Stomach (tissue), 9 donors: ENCODE data around the gene SPTY2D1. TPM values are rescaled to one million over a fixed set of nuclear protein-coding genes. Genes with fewer than 3 reads are reported as not detected.
"Not testable (repeated sequence)": the region's sequence is repeated elsewhere in the genome, so short reads cannot be mapped to it uniquely, and the experiment has no call there.

ENCODE experiments used
- DNase-seq, 2 donors: peaks; one replicate each; pipeline versions ENCODE4 v3.0.0 to v3.0.0-alpha.2; 2013 to 2019
- H3K27ac ChIP-seq, 5 donors: fragments of 200-600 bp in 4 of 5; sonication (generic) in 4 of 5; one replicate each; pipeline ENCODE4 v1.5.1; 2013 to 2019; ENCODE audit warnings: mild to moderate bottlenecking in 1 of 5, moderate library complexity in 1 of 5
- H3K27me3 ChIP-seq, 3 donors: fragments of 200-600 bp; sonication (generic); one replicate each; pipeline ENCODE4 v1.5.1; 2017 to 2019; ENCODE audit warnings: mixed run types in 1 of 3
- H3K36me3 ChIP-seq, 4 donors: fragments of 200-600 bp; sonication (generic); 1 replicate in 3 of 4; 2 replicates in 1 of 4; pipeline ENCODE4 v1.5.1; 2016 to 2019
- H3K4me1 ChIP-seq, 4 donors: fragments of 200-600 bp; sonication (generic); one replicate each; pipeline ENCODE4 v1.5.1; 2016 to 2019
- H3K4me3 ChIP-seq, 4 donors: fragments of 200-600 bp; sonication (generic) in 3 of 4; one replicate each; pipeline ENCODE4 v1.5.1; 2016 to 2019; ENCODE audit warnings: mild to moderate bottlenecking in 1 of 4
- H3K9me3 ChIP-seq, 4 donors: fragments of 200-600 bp; sonication (generic); one replicate each; pipeline ENCODE4 v1.5.1; 2016 to 2019
- CTCF ChIP-seq, 7 experiments: fragments of 450-650 bp in 4 of 7; fragments of 200-600 bp in 3 of 7; sonication (generic) in 3 of 7; IDR thresholded peaks; one replicate each; pipeline ENCODE4 v1.5.1; 2016 to 2019; ENCODE audit warnings: antibody characterized with exemption in 7 of 7, control low read depth in 2 of 7, mild to moderate bottlenecking in 1 of 7
- EP300 ChIP-seq: sonication (generic); formaldehyde crosslinking; IDR thresholded peaks from one replicate; pipeline ENCODE4 v1.6.1; 2017; ENCODE audit warnings: antibody characterized with exemption
- POLR2A ChIP-seq, 4 donors: fragments of 450-650 bp; IDR thresholded peaks; one replicate each; pipeline ENCODE4 v1.6.1; 2016; ENCODE audit warnings: antibody characterized with exemption in 4 of 4, control low read depth in 2 of 4, mild to moderate bottlenecking in 1 of 4, moderate library complexity in 1 of 4
- POLR2AphosphoS5 ChIP-seq, 3 donors: sonication (generic); formaldehyde crosslinking; IDR thresholded peaks; one replicate each; pipeline ENCODE4 v1.6.1; 2016; ENCODE audit warnings: antibody characterized with exemption in 3 of 3
- whole genome bisulfite sequencing, 5 donors: extraction: QIAGEN DNeasy Blood & Tissue Kit in 3 of 5; methylation state at CpG; one replicate each; pipeline versions ENCODE4 v1.1.5 to v1.1.7; 2013 to 2018; 5-methylcytosine and 5-hydroxymethylcytosine counted together
- intact Hi-C: fragments of 100-400 bp; cut with DNase I; formaldehyde crosslinking; loops from one replicate; pipeline ENCODE4 v1.15.1; 2023; ENCODE audit warnings: low total_unique reads
- polyA plus RNA-seq, 3 donors: library from polyadenylated mRNA; stranded (reverse); fragments of 200-250 nt; gene quantifications; one replicate each; pipeline ENCODE4 v1.2.3, GENCODE V29; 2013
- total RNA-seq, 5 donors: library from RNA; depleted of rRNA; stranded (reverse); fragments of >200 nt; gene quantifications; one replicate each; pipeline versions ENCODE4 v1.1.0 to v1.2.3, GENCODE V29; 2014 to 2016
- donor health status: healthy with polysubstance abuse.
- donor health status: Bipolar disorder and iron deficiency.
- donor health status: healthy.

SPTY2D1 gene
- total and polyA plus RNA-seq, 8 donors: 3.0 to 24.3 (median 7.6) TPM

- Histone ChIP-seq H3K4me1 (no peaks in the 10 kb centered on the region), H3K27ac (no peak overlapping the region), H3K4me3 (no peak overlapping the region), H3K9me3 (no peaks in the 10 kb centered on the region), H3K36me3 (no peaks in the 10 kb centered on the region), H3K27me3 (no peaks in the 10 kb centered on the region)
- 68 to 88% (median 74%) methylated on average over 4 of the region's 4 CpGs for WGBS, 5 donors
- intact Hi-C loops: no loop called here
- no peak for DNase-seq
- TF ChIP-seq POLR2A (IDR thresholded peaks at IDR 0.05): no peak
Observed at GRCh38 chr11:18676803-18677202, 42.7 kb upstream of the SPTY2D1 start.

- H3K9me3 ChIP-seq, H3K27ac ChIP-seq, H3K4me1 ChIP-seq, intact Hi-C loops, H3K36me3 ChIP-seq, H3K27me3 ChIP-seq, H3K4me3 ChIP-seq: not testable (repeated sequence)
- 73 to 86% (median 82%) methylated on average over 7 of the region's 7 CpGs for WGBS, 5 donors
- DNase-seq: peak in 1 of 2 donors; percentile 33
Observed at GRCh38 chr11:18672209-18672608, 38.1 kb upstream of the SPTY2D1 start.

GRCh38 chr11:18671246-18671645 lies 37.1 kb upstream of the SPTY2D1 start:
- intact Hi-C loops: no loop called here
- DNase-seq: no peak
- Histone ChIP-seq H3K9me3 (no peaks in the 10 kb centered on the region), H3K4me1 (no peaks in the 10 kb centered on the region), H3K27ac (no peak overlapping the region), H3K27me3 (no peaks in the 10 kb centered on the region), H3K4me3 (no peak overlapping the region), H3K36me3 (no peaks in the 10 kb centered on the region)
- TF ChIP-seq EP300: no peak
- no peak for TF ChIP-seq POLR2A (IDR thresholded peaks at IDR 0.05)
- 73 to 83% (median 78%) methylated on average over 2 of the region's 2 CpGs for WGBS, 5 donors

- DNase-seq: peak in 1 of 2 donors; percentile 28
- WGBS, 5 donors: 65 to 79% (median 77%) methylated on average over 4 of the region's 4 CpGs
- H3K36me3 ChIP-seq: no peaks in the 10 kb centered on the region
- H3K27ac ChIP-seq: no peak overlapping the region
- H3K9me3 ChIP-seq: no peaks in the 10 kb centered on the region
- no peaks in the 10 kb centered on the region for H3K27me3 ChIP-seq
- TF ChIP-seq POLR2A (IDR thresholded peaks at IDR 0.05) (no peak), EP300 (no peak), POLR2AphosphoS5 (IDR thresholded peaks at IDR 0.05) (no peak), CTCF (IDR thresholded peaks at IDR 0.05) (no peak)
- intact Hi-C loops: no loop called here
- no peaks in the 10 kb centered on the region for H3K4me1 ChIP-seq
- H3K4me3 ChIP-seq: no peak overlapping the region
Observed at GRCh38 chr11:18669711-18670110, 35.6 kb upstream of the SPTY2D1 start.

- no peaks in the 10 kb centered on the region for H3K9me3 ChIP-seq
- no peaks in the 10 kb centered on the region for H3K27me3 ChIP-seq
- H3K4me3 ChIP-seq: no peak overlapping the region
- H3K4me1 ChIP-seq: no peaks in the 10 kb centered on the region
- DNase-seq: no peak
- intact Hi-C loops: no loop called here
- WGBS, 5 donors: 21 to 29% (median 27%) methylated on average over 2 of the region's 2 CpGs
- TF ChIP-seq CTCF (IDR thresholded peaks at IDR 0.05): no peak
- no peak for TF ChIP-seq POLR2A (IDR thresholded peaks at IDR 0.05)
- TF ChIP-seq EP300: no peak
- no peak for TF ChIP-seq POLR2AphosphoS5 (IDR thresholded peaks at IDR 0.05)
- no peaks in the 10 kb centered on the region for H3K36me3 ChIP-seq
- H3K27ac ChIP-seq: no peak overlapping the region
Observed at GRCh38 chr11:18669219-18669596, 35.1 kb upstream of the SPTY2D1 start.

- no peak for TF ChIP-seq EP300
- no peak for TF ChIP-seq CTCF (IDR thresholded peaks at IDR 0.05)
- TF ChIP-seq POLR2AphosphoS5 (IDR thresholded peaks at IDR 0.05): no peak
- no peak for TF ChIP-seq POLR2A (IDR thresholded peaks at IDR 0.05)
Observed at GRCh38 chr11:18668131-18668530, 34.0 kb upstream of the SPTY2D1 start.

GRCh38 chr11:18665353-18665872 lies 31.3 kb upstream of the SPTY2D1 start:
- H3K27ac ChIP-seq, H3K9me3 ChIP-seq, H3K36me3 ChIP-seq, DNase-seq, H3K27me3 ChIP-seq, H3K4me1 ChIP-seq, H3K4me3 ChIP-seq, intact Hi-C loops: not testable (repeated sequence)
- 59 to 90% (median 86%) methylated on average over 10 of the region's 10 CpGs for WGBS, 5 donors

More at GRCh38 chr11:18668131-18668530, 34.0 kb upstream of the SPTY2D1 start:
- DNase-seq: no peak
- intact Hi-C loops: no loop called here
- Histone ChIP-seq H3K4me1 (no peaks in the 10 kb centered on the region), H3K4me3 (no peak overlapping the region), H3K9me3 (no peaks in the 10 kb centered on the region), H3K27me3 (no peaks in the 10 kb centered on the region), H3K36me3 (no peaks in the 10 kb centered on the region), H3K27ac (no peak overlapping the region)
- WGBS, 5 donors: 88 to 96% (median 90%) methylated on average over 4 of the region's 4 CpGs
